Gastroesophageal sphincter (tissue), 4 donors: ENCODE results near the gene PDLIM4. TPM values are rescaled to one million over a fixed set of nuclear protein-coding genes. Genes with fewer than 3 reads are reported as not detected.

Experiments used
- ATAC-seq: fragments of 150-250 bp; one replicate; pipeline ENCODE4 v1.9.1; 2016; ENCODE audit warnings: mild to moderate bottlenecking, moderate library complexity
- H3K27ac ChIP-seq, 4 donors: fragments of 200-600 bp; sonication (generic) in 3 of 4; 1 replicate in 3 of 4; 2 replicates in 1 of 4; pipeline ENCODE4 v1.5.1; 2016 to 2019
- H3K27me3 ChIP-seq: fragments of 200-600 bp; sonication (generic); one replicate; pipeline ENCODE4 v1.5.1; 2019
- H3K36me3 ChIP-seq, 2 donors: fragments of 200-600 bp; sonication (generic); one replicate each; pipeline ENCODE4 v1.5.1; 2019; ENCODE audit warnings: control low read depth in 1 of 2
- H3K4me1 ChIP-seq, 3 donors: fragments of 200-600 bp; sonication (generic); 1 replicate in 2 of 3; 2 replicates in 1 of 3; pipeline ENCODE4 v1.5.1; 2016 to 2019; ENCODE audit warnings: control low read depth in 2 of 3
- H3K4me3 ChIP-seq, 2 donors: fragments of 200-600 bp; sonication (generic); one replicate each; pipeline ENCODE4 v1.5.1; 2019; ENCODE audit warnings: mild to moderate bottlenecking in 1 of 2, moderate library complexity in 1 of 2
- H3K9me3 ChIP-seq, 3 donors: fragments of 200-600 bp; sonication (generic); one replicate each; pipeline ENCODE4 v1.5.1; 2017 to 2019; ENCODE audit warnings: control low read depth in 2 of 3
- CTCF ChIP-seq, 4 experiments: fragments of 200-600 bp in 2 of 4; fragments of 450-650 bp in 2 of 4; sonication (generic) in 1 of 4; IDR thresholded peaks; one replicate each; pipeline ENCODE4 v1.5.1; 2017 to 2019; ENCODE audit warnings: antibody characterized with exemption in 4 of 4, mild to moderate bottlenecking in 2 of 4, moderate library complexity in 2 of 4
- EP300 ChIP-seq: sonication (generic); formaldehyde crosslinking; IDR thresholded peaks from one replicate; pipeline ENCODE4 v1.6.1; 2017; ENCODE audit warnings: antibody characterized with exemption, mild to moderate bottlenecking
- POLR2A ChIP-seq, 2 donors: fragments of 450-650 bp; IDR thresholded peaks; one replicate each; pipeline ENCODE4 v1.6.1; 2017; ENCODE audit warnings: antibody characterized with exemption in 2 of 2, mild to moderate bottlenecking in 2 of 2, moderate library complexity in 1 of 2
- POLR2AphosphoS5 ChIP-seq: sonication (generic); formaldehyde crosslinking; IDR thresholded peaks from one replicate; pipeline ENCODE4 v1.6.1; 2017; ENCODE audit warnings: antibody characterized with exemption
- WGBS, 2 donors: methylation state at CpG; one replicate each; pipeline ENCODE4 v1.1.5; 2018; ENCODE audit warnings: low coverage in 1 of 2; 5-methylcytosine and 5-hydroxymethylcytosine counted together
- total RNA-seq, 4 donors: library from RNA; depleted of rRNA; stranded (reverse); fragments of >200 nt; gene quantifications; one replicate each; pipeline ENCODE4 v1.1.0, GENCODE V29; 2016

PDLIM4 gene
- total RNA-seq, 4 donors from 2014 or later = 75.0 to 200 (median 92.7) TPM

DNA sequence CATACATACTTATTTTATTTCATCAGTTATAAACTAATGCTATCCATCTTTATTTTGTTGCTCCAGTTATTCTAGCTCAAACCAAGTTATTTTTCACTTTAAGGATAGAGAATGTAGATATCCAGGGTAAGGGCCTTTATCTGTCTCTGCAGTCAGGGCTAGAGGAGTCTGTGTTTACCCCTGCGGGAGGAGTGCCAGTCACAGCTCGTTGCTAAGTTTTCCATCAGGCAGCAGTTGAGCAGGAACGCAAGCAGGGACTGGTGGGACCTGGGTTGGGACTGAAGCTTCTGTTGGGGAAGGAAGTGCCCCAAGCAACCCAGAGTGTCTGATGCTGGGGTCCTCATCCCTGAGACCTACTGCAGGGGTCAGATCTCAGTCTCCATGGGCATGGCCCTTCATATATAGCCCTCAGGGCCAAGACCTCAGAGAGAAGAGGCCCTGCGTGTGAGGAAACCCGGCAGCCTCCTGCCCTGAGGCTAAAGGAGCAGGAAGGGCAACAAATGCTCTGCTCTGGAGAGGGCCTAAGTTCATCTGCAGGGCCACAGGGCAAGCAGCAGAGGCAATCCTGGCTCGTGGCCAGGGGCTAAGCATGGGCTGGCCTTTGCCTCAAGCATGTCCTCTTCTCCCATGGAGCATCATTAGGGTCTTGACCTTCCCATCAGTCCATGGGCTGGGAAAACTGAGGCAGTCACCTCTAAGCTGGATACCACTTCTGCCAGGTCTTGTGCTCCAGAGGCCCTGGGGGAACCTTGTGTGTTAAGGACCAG, 43.3 kb downstream of the PDLIM4 start:
- H3K4me3 ChIP-seq = no peak overlapping the region
- no peak for ATAC-seq
- H3K9me3 ChIP-seq = peaks cover 0 to 14% (median 0%) of the 10 kb centered on the region in 3 donors
- peaks cover 0 to 2% (median 0%) of the 10 kb centered on the region in 3 donors for H3K4me1 ChIP-seq
- 65 to 68% methylated on average over 3 of the region's 6 CpGs for WGBS, 2 donors
- H3K27me3 ChIP-seq = no peaks in the 10 kb centered on the region
- no peak overlapping the region for H3K27ac ChIP-seq
- no peak for TF ChIP-seq POLR2A (IDR thresholded peaks at IDR 0.05)
- no peak for TF ChIP-seq EP300
- no peak for TF ChIP-seq POLR2AphosphoS5
- no peak for TF ChIP-seq CTCF (IDR thresholded peaks at IDR 0.05)
- H3K36me3 ChIP-seq = no peaks in the 10 kb centered on the region

- H3K9me3 ChIP-seq = peaks cover 0 to 14% (median 0%) of the 10 kb centered on the region in 3 donors
- H3K4me1 ChIP-seq = no peaks in the 10 kb centered on the region
- no peak overlapping the region for H3K27ac ChIP-seq
- WGBS, 2 donors = 100% methylated on average over 1 of the region's 11 CpGs; no CpG with 5 or more reads in 1 of the 2 donors
- no peak for ATAC-seq
- H3K27me3 ChIP-seq = no peaks in the 10 kb centered on the region
- H3K36me3 ChIP-seq = no peaks in the 10 kb centered on the region
- TF ChIP-seq POLR2AphosphoS5 = no peak
- no peak overlapping the region for H3K4me3 ChIP-seq
These were observed 44.1 kb downstream of the PDLIM4 start for GRCh38 chr5:132301344-132302271.

- peaks cover 0 to 14% (median 0%) of the 10 kb centered on the region in 3 donors for H3K9me3 ChIP-seq
- H3K27ac ChIP-seq = no peak overlapping the region
- TF ChIP-seq EP300 (no peak), POLR2AphosphoS5 (no peak), CTCF (IDR thresholded peaks at IDR 0.05) (no peak), POLR2A (IDR thresholded peaks at IDR 0.05) (no peak)
- WGBS, 2 donors = 100% methylated on average over 2 of the region's 3 CpGs
- no peaks in the 10 kb centered on the region for H3K36me3 ChIP-seq
- no peak for ATAC-seq
- no peaks in the 10 kb centered on the region for H3K27me3 ChIP-seq
- H3K4me3 ChIP-seq = no peak overlapping the region
- H3K4me1 ChIP-seq = no peaks in the 10 kb centered on the region
These were observed 44.9 kb downstream of the PDLIM4 start for GRCh38 chr5:132302413-132302812.

- Histone ChIP-seq H3K36me3 (no peaks in the 10 kb centered on the region), H3K27me3 (no peaks in the 10 kb centered on the region), H3K9me3 (peaks cover 0 to 14% (median 0%) of the 10 kb centered on the region in 3 donors), H3K4me3 (no peak overlapping the region), H3K27ac (no peak overlapping the region), H3K4me1 (no peaks in the 10 kb centered on the region)
- ATAC-seq = no peak
- TF ChIP-seq POLR2AphosphoS5 = no peak
- no peak for TF ChIP-seq CTCF (IDR thresholded peaks at IDR 0.05)
- no peak for TF ChIP-seq POLR2A (IDR thresholded peaks at IDR 0.05)
- TF ChIP-seq EP300 = no peak
- 86 to 100% methylated on average over 1 to 3 of the region's 6 CpGs for WGBS, 2 donors
These were observed 46.1 kb downstream of the PDLIM4 start for GRCh38 chr5:132303589-132303988.

GRCh38 chr5:132305420-132305819, 47.9 kb downstream of the PDLIM4 start:
- H3K4me3 ChIP-seq = no peak overlapping the region
- no peaks in the 10 kb centered on the region for H3K36me3 ChIP-seq
- ATAC-seq = no peak
- peaks cover 0 to 14% (median 0%) of the 10 kb centered on the region in 3 donors for H3K9me3 ChIP-seq
- TF ChIP-seq CTCF (IDR thresholded peaks at IDR 0.05) (no peak), POLR2A (IDR thresholded peaks at IDR 0.05) (no peak), EP300 (no peak), POLR2AphosphoS5 (no peak)
- peaks cover 0 to 5% (median 0%) of the 10 kb centered on the region in 3 donors for H3K4me1 ChIP-seq
- H3K27me3 ChIP-seq = no peaks in the 10 kb centered on the region
- no peak overlapping the region for H3K27ac ChIP-seq
- WGBS, 2 donors = 86 to 89% methylated on average over 2 of the region's 2 CpGs
